Urothelium cell line (cell line): ENCODE measurements around the gene LRRC61.
"Not testable (repeated sequence)": the region's sequence is repeated elsewhere in the genome, so short reads cannot be mapped to it uniquely, and the experiment has no call there.

ENCODE experiments used
- DNase-seq: peaks from one replicate; pipeline ENCODE4 v3.0.0; 2011; ENCODE audit warnings: low spot score, mixed read lengths
- FAIRE-seq: peaks from 2 replicates; lab custom pipeline; 2011; peaks lifted over from hg19 to GRCh38; lab: Jason Lieb, UNC

LRRC61 gene

DNA sequence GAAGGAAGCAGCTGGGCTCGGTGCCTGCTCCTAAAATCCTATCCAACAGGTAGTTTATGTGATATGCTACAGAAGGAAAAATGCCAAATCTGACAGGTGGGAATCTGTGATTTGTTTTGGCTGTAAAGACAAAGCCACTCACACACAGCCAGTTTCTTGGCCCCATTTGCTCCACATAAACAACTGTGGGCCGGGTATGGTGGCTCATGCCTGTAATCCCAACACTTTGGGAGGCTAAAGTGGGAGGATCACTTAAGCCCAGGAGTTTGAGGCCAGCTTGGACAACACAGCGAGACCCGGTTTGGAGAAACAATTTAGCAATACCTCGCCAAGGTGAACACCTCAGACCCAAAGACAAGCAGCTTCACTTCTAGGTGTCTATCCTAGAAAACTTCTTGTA, 16.8 kb upstream of the LRRC61 start:
- FAIRE-seq, result not testable (repeated sequence)

DNA sequence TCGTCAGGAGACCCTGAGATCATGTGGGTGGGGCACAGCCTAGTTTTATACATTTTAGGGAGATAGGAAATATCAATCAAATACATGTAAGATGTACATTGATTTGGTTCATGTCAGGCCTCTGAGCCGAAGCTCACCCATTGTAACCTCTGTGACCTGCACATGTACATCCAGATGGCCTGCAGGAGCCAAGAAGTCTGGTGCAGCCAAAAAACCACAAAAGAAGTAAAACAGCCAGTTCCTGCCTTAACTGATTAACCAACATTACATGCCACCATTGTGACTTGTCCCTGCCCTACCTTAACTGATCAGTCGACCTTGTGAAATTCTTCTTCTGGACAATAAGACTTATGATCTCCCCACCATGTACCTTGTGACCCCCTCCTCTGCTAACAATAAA, 16.0 kb upstream of the LRRC61 start:
- FAIRE-seq (no peak), DNase-seq (no peak)

More for the DNA sequence above, 16.8 kb upstream of the LRRC61 start:
- DNase-seq, result not testable (repeated sequence)

DNA sequence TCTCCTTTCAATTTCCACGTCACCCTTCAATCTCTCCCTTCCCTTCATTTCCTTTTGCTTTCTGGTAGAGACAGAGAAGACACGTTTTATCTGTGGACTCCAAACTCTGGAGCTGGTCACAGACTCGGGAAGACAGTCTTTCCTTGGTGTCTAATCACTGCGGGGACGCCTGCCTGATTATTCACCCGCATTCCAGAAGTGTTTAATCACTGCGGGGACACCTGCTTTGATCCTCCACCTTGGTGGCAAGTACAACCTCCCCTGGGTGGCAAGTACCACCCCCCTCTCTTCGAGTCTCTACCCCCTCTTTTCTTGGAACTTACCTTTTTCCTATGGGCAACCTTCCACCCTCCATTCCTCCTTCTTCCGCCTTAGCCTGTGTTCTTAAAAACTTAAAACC, 15.3 kb upstream of the LRRC61 start:
- no peak for DNase-seq
- no peak for FAIRE-seq

DNA sequence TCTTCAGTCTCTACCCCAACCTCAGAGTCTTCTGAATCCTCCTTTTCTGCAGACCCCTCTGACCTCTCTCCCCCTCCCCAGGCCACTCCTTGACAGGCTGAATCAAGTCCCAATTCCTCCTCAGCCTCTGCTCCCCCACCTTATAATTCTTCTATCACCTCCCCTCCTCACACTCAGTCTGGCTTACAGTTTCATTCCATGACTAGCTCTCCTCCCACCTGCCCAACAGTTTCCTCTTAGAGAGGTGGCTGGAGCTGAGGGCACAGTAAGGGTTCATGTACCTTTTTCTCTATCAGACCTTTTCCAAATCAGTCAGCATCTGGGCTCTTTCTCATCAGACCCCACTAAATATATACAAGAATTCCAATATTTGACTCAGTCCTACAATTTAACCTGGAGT, 14.6 kb upstream of the LRRC61 start:
- FAIRE-seq, result no peak
- no peak for DNase-seq

DNA sequence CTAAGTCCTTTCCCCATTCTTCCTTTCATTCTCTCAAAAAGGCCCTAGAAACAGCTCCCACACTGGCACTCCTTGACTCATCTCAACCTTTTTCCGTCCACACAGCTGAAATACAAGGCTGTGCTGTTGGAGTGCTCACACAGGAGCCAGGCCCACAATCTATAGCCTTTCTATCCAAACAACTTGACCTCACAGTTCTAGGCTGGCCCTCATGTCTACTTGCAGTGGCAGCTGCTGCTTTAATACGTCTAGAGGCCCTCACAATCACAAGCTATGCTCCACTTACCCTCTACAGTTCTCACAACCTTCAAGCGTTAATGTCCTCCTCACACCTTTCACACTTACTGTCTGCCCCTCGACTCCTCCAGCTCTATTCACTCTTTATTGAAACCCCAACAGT, 12.0 kb upstream of the LRRC61 start:
- FAIRE-seq, result no peak
- DNase-seq, result no peak

DNA sequence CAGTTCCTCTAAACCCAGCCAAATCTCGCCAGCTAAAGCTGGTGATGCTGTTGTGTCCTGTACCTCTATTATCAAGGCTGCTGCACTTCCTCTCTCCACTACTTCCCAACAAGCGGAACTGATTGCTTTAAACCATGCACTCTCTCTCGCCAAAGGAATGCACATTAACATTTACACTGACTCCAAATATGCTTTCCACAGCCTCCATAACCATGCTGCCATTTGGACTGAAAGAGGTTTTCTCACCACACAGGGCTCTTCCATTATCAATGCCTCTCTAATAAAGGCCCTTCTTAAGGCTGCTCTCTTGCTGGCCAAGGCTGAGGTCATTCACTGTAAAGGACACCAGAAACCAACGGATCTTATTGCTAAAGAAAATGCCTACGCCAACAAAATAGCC, 11.4 kb upstream of the LRRC61 start:
- no peak for DNase-seq
- FAIRE-seq, result no peak

DNA sequence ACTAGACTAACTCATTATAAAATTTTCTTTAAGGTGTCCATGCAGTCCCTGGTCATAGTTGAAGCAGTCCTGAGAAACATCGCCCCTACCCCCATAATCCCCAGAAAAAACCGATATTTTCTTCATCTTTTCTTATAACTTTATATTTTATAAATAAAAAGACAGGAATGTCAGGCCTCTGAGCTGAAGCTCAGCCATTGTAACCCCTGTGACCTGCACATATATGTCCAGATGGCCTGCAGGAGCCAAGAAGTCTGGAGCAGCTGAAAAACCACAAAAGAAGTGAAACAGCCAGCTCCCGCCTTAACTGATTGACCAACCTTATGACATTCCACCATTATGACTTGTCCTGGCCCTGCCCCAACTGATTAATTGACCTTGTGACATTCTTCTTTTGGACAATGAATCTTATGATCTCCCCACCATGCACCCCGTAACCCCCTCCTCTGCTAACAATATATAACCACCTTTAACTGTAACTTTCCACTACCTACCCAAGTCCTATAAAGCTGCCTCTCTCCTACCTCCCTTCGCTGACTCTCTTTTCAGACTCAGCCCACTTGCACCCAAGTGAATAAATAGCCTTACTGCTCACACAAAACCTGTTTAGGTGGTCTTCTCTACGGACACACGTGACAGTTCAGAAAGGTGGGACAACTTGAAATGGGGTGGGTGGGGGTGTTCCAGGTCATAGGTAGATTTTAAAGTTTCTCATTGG, 10.3 kb upstream of the LRRC61 start:
- FAIRE-seq, DNase-seq: not testable (repeated sequence)

DNA sequence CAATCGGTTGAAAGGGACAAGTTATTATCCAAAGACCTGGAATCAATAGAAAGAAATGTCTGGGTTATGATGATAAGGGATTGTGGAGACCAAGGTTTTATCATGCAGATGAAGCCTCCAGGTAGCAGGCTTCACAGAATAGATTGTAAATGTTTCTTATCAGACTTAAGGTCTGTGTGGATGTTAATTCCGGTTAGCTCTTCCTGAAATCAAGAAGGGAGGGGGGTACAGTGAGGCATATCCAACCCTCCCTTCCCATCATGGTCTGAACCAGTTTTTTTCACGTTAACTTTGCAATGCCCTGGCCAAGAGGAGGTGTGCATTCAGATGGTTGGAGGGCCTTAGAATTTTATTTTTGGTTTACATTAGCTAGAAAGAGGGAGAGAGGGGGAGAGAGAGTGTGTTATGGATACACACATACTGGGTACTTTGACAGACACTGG, 9.8 kb upstream of the LRRC61 start:
- FAIRE-seq, result no peak
- DNase-seq, result no peak

DNA sequence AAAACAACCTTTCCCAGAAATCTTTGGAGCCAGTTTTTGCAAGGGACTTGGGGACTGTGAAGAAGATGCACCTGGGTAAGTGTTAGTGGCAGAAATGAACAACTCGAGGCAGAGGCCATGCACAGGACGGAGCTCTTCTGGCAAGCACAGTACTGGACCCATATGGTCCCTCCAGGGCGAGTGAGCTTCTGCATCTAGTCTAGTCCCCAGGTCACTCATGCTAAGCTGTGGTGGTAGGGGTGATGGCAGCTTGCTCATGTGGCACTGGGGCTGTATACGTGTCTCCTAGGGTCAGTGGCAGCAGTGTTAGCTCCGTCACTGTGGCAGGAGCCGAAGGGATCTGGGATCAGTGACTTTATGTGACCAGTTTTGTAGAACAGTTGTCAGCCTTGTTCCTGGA, 9.3 kb upstream of the LRRC61 start:
- DNase-seq (no peak), FAIRE-seq (no peak)

DNA sequence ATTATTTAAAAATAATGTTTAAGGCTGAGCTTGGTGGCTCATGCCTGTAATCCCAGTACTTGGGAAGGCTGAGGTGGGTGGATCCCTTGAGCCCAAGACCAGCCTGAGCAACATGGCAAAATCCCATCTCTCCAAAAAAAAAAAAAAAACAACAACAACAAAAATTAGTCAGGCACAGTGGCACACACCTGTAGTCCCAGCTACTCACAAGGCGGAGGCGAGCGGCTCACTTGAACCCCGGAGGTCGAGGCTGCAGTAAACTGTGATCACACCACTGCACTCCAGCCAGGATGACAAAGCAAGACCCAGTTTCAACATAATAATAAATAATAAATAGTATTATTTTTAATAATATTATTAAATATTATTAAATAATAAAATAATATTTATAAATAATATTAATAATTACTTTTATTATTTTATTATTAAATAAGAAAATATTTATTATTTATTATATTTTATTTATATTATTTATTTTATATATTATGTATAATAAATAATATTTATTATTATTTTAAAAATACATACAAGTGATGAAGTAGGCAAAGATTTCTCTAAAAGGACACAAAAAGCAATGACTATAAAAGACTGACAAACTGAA, 8.4 kb upstream of the LRRC61 start:
- no peak for DNase-seq
- FAIRE-seq, result no peak

DNA sequence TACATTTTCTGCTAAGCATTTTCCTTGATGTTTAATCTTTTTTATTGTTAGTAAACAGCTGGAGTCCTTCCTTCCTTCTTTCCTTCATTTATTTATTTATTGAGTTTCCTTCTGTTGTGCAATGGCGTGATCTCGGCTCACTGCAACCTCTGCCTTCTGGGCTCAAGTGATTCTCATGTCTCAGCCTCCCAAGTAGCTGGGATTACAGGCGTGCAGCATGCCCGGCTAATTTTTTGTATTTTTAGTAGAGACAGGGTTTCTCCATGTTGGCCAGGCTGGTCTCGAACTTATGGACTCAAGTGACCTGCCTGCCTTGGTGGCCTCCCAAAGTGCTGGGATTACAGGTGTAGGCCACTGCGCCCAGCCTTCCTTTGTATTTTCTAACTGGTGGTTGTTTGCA, 6.2 kb upstream of the LRRC61 start:
- DNase-seq, FAIRE-seq: not testable (repeated sequence)

DNA sequence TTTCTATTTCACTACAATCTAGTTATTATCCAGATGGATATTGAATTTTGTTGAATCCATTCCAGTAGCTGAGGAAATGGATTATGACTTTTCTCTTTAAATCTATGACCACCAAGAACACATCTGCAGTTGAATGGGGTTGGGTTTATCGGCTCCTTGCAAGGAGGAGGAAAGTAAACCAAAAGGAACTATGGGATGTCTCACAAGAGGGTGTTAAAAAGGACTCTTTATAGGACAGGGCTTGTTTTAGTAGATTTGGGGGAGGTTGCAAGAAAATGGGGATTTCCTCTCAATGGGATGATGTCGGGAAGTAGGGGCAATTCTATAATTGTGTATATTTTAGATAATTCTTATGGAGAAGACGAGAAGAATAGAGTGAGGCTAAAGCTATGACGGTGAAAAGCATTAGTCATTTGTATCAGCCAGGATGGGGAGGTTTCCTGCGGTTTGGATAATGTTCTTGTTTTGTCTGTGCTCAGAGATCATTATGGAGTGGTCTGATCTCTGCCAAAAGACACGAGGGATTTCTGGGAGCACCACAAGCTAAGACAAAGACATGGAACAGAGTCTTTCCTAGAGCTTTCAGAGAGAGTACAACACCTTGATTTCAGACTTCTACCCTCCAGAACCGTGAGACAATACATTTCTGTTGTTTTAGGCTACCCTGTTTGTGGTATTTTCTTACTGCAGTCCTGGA, 5.3 kb upstream of the LRRC61 start:
- FAIRE-seq (no peak), DNase-seq (peak; percentile 25)

DNA sequence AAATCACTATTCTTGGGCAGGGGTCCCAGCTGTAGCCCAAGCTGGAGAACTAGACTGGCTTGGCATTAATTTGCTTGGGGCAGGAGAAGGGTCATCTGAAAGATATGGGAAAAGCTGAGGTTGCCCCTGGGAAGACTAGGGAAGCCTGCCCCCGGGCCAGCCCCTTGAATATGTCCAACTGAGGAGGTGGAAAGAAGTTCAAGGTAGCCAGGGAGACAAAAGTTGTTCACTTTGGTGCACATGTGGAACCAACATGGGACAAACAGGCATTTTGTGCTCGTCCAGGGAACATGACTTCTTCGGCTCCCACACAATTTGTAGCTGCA, 1.4 kb upstream of the LRRC61 start:
- FAIRE-seq (no peak), DNase-seq (no peak)

DNA sequence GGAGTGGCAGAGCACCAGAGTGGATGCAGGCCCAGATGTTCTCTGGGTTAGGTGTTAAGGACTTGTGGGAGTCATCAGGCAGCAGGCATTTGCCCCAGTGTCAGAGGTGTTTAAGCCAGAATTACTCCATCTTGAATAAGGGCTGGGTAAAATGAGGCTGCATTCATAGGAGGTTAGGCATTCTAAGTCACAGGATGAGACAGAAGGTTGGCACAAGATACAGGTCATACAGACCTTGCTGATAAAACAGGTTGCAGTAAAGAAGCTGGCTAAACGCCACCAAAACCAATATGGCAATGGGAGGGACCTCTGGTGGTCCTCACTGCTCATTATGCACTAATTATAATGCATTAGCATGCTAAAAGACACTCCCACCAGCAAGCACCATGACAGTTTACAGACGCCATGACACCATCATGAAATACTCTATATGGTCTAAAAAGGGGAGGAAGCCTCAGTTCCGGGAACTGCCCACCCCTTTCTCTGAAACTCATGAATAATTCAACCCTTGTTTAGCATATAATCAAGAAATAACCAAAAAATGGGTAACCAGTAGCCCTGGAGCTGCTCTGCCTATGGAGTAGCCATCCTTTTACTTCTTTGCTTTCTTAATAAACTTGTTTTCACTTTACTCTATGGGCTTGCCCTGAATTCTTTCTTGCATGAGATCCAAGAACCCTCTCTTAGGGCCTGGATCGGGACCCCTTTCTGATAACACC, 882 bp upstream of the LRRC61 start:
- FAIRE-seq, result no peak
- DNase-seq, result no peak

DNA sequence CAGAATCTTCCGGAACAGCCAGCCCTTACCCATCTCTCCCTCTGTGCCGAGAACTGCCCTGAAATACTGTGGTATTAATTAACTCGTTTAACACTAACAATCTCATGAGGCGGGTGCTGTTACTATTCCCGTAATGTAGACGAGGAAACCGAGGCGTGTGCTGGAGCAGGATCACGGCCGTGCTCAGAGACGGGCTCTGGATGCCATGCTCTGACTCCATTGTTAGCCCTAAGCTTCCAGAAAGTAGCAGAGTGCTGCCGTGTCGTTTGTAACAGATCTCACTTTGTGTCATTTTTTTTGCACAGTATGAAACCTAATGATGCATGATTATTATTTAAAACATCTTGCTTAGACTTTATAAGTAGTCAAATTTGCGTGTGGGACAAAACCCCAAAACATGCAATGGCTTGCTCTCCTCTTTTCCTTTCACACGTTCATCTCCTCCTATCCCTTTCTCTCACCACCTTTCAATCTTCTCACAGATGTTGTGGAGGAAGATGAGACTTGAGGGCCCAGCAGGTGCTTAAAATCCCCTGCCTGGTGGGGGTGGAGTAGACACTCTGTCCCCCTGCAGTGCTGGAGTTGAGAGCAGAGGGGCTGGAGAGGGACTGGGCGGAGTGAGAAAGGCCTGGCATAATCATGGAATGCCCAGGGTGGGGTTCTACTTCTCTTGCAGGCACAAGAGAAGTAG, 672 bp downstream of the LRRC61 start:
- FAIRE-seq (no peak), DNase-seq (no peak)

DNA sequence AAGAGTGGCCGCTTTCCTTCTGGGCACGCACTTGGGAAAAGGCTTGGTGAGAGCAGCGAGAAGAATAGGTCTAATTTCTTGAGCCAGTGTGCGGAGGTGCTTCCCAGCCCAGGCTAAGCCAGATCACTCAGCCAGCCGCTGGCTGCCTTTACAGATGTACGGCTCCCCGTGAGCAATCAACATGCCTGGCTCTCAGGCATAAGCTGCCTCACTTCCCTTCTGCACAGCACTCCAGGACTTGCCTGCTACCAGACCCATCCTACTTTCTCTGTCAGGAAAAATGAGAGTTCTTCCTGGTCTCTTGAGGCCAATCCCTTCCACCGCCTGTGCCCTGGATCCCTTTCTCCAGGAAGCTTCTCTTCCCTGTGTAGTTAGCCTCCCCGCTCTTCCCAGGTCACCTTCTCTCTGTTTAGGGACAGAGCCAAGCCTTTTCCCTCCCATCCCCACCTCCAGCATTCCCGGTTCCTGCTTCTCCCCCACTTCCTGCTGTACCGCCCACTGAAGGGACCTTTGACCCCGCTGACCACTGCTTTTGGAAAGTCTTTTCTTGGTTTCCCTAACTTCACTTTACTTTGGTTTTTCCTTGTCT, 1.3 kb downstream of the LRRC61 start:
- no peak for FAIRE-seq
- no peak for DNase-seq

DNA sequence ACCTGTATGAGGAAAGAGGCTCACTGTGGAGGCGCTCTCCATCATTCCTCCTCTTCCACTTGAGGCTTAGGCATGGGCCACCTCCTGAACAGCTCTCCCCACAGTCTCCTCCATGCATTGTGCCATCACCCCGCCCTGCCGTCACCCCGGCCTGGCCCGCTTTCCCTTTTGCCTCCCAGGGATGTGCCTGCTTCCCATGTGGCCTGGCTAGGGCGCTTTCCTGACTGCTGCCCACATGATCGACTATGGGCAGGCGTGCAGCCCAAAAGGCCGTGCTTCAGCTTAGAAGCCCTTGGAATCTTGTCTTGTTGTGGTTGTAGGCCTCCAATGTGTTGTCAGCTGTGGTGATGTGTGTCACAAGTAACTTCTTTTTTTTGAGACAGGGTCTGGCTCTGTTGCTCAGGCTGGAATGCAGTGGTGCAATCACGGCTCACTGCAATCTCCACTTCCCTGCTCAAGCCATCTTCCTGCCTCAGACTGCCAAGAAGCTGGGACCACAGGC, 2.0 kb downstream of the LRRC61 start:
- no peak for DNase-seq

DNA sequence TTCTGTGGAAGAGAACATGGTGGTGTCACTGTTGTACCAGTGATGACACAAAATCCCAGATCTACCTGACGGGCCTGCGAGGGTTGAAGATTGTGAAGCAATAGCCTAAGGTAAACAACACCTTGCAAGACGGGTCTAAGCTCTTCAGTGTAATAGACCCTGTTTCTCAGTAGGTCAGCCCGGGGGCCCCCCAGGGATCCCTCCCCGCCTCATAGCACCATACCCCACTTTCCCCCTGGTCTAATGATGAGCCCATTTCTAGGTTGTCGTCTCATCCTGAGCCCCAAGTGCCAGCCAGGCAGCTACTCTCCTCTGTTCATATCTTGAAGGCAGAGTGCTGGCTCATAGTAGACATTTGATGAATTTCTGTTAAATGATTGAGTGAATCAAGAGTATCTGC, 2.7 kb downstream of the LRRC61 start:
- FAIRE-seq (no peak), DNase-seq (no peak)

More for the DNA sequence above, 2.0 kb downstream of the LRRC61 start:
- FAIRE-seq, result no peak

DNA sequence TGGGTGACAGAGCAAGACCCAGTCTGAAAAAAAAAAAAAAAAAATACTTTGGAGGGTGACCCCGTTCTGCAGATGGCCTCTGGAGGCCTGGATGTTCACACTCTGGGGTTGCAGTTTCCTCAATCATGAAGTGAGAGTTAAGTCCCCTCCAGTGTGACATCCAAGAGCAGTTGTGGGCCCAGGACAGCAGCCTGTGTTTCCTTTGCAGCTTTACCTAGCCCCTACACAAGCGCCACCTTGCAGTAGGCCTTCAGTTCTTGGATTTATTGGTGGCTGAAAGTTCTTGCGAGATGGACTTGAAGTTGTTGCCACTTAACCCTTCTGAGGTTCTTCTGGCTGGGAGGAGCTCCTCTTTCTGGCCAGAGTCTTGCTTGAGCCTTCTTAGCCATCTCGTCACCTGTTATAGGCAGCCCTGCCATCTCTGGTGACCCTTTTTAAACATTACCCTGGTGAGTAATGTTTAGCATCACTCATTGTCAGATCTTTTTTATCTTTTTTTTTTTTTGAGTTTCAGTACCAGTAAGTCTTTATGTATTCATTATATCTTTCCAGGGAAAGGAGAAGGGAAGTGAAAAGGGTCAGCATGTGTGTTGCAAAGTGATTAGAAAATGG, 3.6 kb downstream of the LRRC61 start:
- DNase-seq, result no peak
- no peak for FAIRE-seq

DNA sequence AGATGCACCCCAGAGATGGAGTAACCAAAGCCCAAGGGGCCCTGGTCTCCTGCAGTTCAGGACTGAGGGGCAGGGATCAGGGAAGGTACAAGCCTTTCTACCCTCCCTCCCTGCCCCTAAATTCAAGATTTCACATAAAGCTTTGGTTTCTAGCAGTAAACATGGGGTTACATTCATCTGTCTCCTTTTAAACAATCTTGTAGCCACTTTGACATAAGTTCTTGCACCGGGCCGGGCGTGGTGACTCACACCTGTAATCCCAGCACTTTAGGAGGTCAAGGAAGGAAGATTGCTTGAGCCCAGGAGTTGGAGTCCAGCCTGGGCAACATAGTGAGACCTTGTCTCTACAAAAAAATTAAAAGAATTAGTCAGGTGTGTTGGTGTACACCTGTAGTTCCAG, 4.2 kb downstream of the LRRC61 start:
- FAIRE-seq (no peak), DNase-seq (no peak)
